Activated CD8-positive, alpha-beta memory T cell treated with anti-CD3 and anti-CD28 coated beads, Interleukin-2, amount 50 U/mL, for 4 hours (primary cell): ENCODE data around the gene KIAA1755.

ENCODE experiments used
- DNase-seq: peaks from one replicate; pipeline ENCODE4 v3.0.0-alpha.2; 2020

Gene KIAA1755

GRCh38 chr20:38177201-38177600 is 83.3 kb downstream of the KIAA1755 start:
- DNase-seq = no peak

- no peak for DNase-seq
These were observed 85.0 kb downstream of the KIAA1755 start for GRCh38 chr20:38175304-38176180.

- no peak for DNase-seq
These were observed 87.0 kb downstream of the KIAA1755 start for GRCh38 chr20:38173237-38174156.

GRCh38 chr20:38172408-38172807 is 88.1 kb downstream of the KIAA1755 start:
- no peak for DNase-seq

GRCh38 chr20:38171675-38172043 is 88.9 kb downstream of the KIAA1755 start:
- DNase-seq = no peak

GRCh38 chr20:38170826-38171674 is 89.5 kb downstream of the KIAA1755 start:
- DNase-seq = no peak

GRCh38 chr20:38170219-38170825 is 90.2 kb downstream of the KIAA1755 start:
- DNase-seq = no peak

GRCh38 chr20:38169636-38170193 is 90.8 kb downstream of the KIAA1755 start:
- DNase-seq = no peak

- no peak for DNase-seq
These were observed 91.5 kb downstream of the KIAA1755 start for GRCh38 chr20:38168791-38169589.

GRCh38 chr20:38167851-38168760 is 92.4 kb downstream of the KIAA1755 start:
- no peak for DNase-seq

- no peak for DNase-seq
These were observed 93.1 kb downstream of the KIAA1755 start for GRCh38 chr20:38167328-38167850.

- DNase-seq = no peak
These were observed 93.8 kb downstream of the KIAA1755 start for GRCh38 chr20:38166703-38167233.

GRCh38 chr20:38165966-38166702 is 94.4 kb downstream of the KIAA1755 start:
- DNase-seq = no peak

GRCh38 chr20:38165089-38165965 is 95.2 kb downstream of the KIAA1755 start, which contains the start of gene TGM2:
TSS of gene TGM2 (minus strand) at chr20:38165270. CDS start at chr20:38165198, 72 bp downstream.
- DNase-seq = peak; percentile 30

- no peak for DNase-seq
These were observed 95.9 kb downstream of the KIAA1755 start for GRCh38 chr20:38164624-38165088.

GRCh38 chr20:38164069-38164468 is 96.5 kb downstream of the KIAA1755 start:
- no peak for DNase-seq
